DMS53 (cell line): Measurements from ENCODE around the gene TNFSF13B.
A peak's percentile ranks its signal among the peaks of the same experiment; 100 is the strongest.
"Not testable (repeated sequence)": the region's sequence is repeated elsewhere in the genome, so short reads cannot be mapped to it uniquely, and the experiment has no call there.

Source experiments
- DNase-seq: peaks from one replicate; lab custom pipeline; 2025; lab: John Stamatoyannopoulos, UW

Gene TNFSF13B, protein sequence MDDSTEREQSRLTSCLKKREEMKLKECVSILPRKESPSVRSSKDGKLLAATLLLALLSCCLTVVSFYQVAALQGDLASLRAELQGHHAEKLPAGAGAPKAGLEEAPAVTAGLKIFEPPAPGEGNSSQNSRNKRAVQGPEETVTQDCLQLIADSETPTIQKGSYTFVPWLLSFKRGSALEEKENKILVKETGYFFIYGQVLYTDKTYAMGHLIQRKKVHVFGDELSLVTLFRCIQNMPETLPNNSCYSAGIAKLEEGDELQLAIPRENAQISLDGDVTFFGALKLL

DNA sequence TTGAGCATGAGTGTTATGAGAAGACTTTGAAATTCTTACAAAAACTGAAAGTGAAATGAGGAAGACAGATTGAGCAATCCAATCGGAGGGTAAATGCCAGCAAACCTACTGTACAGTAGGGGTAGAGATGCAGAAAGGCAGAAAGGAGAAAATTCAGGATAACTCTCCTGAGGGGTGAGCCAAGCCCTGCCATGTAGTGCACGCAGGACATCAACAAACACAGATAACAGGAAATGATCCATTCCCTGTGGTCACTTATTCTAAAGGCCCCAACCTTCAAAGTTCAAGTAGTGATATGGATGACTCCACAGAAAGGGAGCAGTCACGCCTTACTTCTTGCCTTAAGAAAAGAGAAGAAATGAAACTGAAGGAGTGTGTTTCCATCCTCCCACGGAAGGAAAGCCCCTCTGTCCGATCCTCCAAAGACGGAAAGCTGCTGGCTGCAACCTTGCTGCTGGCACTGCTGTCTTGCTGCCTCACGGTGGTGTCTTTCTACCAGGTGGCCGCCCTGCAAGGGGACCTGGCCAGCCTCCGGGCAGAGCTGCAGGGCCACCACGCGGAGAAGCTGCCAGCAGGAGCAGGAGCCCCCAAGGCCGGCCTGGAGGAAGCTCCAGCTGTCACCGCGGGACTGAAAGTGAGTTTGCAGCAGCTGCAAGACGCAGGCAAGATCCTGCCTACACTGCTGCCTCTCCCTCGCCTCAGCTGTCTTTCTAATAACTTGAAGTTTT lies at the start of gene TNFSF13B:
Gene TNFSF13B (plus strand): TSS at position 118 of the 728 bp plus-strand sequence. CDS start 178 bp downstream, at position 296.
- no peak for DNase-seq

DNA sequence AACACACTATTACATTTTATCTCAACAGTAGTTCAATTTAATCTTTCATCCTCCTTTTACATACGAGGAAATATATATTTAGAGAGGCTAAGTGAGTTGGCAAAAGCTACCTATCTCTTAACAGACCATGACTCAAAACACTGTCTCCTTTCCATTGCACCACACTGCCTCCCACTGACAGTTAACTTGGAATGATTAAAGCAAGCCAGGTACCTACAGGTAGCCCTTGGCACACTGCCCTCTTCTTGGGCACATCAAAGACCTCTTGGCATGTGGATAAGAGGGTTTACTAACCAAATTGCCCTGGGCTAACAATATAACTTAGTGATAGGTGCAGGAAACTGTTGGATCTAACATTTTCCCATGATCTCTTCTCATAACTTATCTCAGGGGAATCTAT lies 49.5 kb upstream of the TNFSF13B start:
- DNase-seq: peak; percentile 34

DNA sequence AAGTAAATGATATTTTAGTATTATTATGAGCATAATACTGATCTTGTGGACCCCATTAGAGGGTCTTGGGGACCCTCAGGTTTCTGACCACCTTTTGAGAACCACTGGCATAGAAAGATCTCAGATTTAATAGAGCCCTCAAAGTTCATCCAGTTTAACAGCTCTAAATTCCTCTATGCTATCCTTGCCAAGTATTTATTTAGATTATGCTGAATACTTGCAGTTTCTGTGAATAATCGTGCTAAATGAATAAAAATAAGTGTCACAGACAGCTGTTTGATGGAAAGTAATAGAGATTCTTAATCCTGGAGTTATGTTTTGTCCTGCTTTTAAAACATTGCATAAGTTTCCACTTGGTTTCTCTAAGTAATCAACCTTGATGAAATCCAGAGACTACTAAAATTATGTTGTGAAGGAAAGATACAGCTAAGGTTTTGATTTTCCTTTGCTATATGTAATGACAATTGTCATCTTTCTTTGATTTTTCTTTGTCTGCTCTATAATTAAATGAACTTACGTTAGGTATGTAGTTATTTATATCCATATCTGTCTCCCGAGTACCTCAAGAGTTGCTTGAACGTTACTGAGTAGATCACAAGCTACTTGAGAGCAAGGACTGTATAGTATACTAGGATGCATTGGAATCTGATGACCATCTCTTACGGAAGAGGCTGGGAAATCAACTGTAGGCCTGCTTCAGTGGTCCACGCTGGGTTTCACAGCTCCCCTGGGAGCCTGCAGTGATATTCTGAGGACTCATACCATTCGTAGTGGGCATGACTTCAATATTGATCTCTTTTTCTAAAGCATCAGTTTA lies 45.6 kb upstream of the TNFSF13B start:
- DNase-seq: no peak

DNA sequence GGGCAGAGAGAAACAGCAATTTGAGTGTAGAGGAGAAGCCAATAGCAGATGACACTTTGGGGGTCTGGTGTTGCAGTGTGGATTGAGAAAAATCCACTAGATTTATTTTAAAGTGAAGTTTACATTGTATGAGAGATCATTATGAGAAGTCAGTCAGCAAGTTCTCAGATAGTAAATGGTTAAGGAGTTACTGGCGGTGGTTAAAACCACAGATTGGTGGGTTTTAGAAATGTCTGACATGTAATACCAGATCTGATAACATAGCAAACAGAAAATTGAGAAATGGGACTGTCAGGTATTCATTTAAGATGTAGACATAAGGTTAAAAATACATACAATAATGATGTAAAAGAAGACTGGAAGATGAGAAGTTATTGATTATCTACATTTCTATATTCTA lies 44.1 kb upstream of the TNFSF13B start:
- no peak for DNase-seq

DNA sequence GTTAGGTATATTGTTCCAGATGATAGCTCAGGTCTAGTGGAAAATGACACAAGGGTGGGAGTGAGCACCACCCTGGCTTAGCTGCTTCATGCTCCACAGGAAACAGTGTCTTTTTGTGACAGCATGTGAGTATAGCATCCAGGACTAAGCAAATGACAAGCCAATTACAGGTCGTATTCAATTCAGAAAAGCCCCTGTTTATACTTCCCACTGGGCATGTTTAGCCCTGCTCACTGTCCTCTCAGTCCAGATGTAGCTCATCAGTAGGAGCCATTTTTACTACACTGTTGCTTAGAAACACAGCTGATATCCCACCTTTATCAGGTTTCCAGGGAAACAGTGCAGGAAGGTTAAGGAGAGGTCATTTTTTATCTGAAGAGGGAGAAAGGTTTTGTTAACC lies 43.3 kb upstream of the TNFSF13B start:
- DNase-seq: peak; percentile 10

DNA sequence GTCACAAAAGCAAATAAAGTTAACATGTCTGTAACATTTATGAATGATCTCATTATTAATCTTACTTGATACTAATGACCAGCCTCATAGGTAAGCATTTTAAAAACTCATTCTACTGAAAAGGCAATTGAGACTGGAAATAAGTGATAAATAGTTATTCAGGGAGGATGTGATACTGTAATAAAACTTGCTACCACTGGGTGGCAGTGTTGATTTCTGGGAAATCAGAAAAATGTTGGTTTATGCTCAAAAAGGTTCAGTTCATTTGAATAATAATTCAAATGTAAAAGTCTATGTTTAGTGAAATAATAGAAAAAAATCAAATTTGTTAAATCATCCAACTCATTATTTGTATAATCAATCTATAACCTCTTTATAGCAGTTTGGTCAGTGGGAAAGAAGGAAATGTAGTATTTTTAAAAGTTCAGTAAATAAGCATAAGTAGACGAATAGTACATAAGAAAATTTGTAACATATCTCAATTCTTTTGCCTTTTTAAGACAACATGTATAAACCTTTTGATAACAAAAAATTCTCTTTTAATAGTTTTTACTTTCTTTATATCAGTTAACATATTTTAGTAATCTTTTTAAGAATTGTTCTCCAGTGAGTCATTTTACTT lies 41.8 kb upstream of the TNFSF13B start:
- DNase-seq: peak; percentile 28

DNA sequence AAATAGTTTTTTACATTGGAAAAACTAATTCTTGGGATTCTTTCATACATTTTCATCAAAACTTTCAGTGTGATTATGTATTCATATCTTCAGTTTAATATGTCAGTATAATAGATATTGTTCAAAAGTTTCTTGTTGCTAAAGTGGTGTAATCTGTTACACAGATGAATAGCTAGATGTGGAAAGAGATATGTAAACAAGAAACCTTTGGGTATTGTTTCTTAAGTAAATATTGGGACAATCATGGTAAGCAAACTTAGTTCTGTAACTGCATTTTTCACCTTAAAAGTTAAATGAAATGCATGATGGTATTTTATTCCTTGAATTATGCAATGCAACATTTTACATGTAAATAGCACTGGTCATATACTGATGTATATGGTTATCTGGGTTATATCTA lies 39.1 kb upstream of the TNFSF13B start:
- peak; percentile 0 for DNase-seq

DNA sequence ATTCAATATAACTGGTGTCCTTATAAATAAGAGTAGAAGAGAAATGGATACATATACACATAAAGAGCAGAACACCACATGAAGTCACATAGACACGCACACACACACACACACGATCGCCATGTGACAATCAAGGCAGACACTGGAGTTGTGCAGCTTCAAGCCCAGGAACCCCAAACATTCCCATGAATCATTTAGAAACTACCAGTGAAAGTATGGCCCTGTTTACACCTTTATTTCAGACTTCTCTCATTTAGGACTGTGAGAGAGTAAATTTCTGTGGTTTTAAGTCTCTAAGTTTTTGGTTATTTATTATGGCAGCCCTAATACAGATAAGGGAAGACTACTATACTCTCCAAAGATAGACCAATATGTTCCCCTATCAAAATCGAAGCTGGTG lies 20.4 kb upstream of the TNFSF13B start:
- no peak for DNase-seq

DNA sequence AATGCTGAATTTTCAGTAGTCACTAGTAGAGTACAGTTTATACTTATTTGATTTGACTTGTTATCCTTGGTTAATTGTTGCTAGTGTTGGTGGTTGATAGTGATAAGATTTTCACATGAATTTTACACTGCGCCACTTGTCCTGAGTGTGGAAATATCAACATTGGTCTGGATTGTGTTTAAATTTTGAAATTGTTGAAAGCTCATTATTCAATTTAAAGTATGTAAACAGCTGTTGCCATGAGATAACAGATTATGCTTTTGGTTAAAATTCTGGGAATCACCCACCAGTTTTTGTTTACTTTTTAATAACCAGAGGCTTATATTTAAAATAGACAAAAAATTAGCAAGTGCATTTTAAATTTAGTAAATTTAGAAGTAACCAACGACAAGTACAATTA lies 12.3 kb upstream of the TNFSF13B start:
- DNase-seq: no peak

DNA sequence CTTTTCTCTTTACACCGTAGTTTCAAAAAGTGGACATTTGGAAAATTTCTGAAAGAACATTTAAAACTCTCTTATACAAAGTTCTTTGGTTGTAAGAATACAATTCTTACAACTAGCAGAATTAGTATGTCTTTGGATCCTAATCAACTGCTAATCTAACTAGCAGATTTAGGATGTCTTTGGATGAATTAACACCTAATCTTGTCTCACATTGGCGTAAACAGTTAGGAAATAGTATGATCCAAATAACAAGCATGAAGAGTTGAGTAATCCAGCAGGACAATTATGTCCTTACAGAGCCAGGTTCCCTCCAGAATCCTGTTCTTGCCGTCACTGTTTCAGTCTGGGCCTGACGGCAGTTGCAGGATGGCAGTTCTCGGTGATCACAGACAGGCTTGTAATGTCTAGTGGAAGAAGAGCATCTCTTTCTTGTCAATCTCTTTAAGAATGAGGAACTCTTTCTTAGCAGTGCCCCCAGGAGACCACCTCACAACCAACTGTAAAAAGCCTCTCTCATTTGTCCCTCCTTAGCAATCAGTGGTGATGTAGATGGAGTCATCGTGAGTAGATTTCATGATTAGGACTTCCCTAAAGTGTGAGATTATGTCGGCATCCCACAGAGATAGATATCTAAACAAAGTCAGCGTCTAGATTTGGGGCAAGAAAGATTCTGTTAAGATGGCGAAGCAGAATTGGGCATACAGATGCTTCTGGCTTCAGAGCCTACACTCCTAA lies 5.7 kb upstream of the TNFSF13B start:
- no peak for DNase-seq

DNA sequence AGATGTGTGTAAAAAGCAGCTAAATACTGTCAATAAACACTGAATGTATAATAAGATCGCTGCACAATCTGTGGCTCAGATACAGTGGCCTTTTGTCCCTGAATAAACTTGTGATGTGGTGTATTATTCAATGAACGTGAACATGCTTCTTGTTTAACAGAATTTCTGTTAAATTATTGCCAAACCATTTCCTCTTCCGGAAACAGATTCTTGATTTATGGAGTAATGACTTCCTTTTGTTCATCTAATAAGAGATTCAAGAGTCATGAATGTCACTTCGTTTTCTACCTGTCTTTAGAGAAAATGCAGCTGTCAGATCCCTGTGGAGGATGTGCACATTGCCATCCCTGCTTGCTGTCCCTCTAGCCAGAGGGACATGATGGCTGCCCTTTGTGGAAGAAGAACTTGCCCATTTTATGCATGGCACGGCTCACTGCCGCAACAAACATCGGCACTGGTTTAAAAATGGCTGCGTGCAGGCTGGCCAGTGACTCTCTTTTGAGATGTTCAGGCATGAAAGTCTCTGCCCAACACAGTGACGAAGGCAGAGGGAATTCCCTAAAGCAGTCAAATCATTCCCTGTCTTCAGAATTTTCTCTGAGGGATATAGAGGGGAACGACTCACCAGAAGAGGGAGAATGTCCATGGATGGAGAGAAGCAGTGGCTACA lies 3.1 kb upstream of the TNFSF13B start:
- no peak for DNase-seq

DNA sequence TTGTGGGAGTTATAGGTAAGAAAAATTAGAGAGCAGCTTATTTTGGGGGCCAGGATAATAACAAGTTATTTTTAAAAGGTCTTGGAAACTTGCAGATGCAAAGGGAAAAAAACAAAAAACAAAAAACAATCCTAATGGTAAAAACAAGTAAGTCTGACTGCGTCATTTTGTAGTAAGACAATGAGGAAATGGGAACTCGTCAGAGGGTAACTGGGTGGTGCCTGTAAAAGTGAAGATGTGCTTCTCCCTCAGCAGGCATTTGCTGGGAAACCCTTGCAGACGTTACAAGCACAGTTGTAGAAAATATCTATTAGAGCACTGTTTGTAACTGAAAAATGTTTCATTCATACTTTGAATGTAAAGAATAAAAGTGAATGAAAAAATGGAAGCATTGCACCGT lies 2.2 kb upstream of the TNFSF13B start:
- no peak for DNase-seq

DNA sequence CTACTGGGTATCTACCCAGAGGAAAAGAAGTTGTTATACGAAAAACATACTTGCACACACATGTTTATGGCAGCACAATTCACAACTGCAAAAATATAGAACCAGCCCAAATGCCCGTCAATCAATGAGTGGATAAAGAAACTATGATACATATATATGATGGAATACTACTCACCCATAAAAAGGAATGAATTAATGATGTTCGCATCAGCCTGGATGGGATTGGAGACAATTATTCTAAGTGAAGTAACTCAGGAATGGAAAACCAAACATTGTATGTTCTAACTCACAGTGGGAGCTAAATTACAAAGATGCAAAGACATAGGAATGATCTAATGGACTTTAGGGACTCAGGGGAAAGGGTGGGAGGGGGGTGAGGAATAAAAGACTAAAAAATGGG lies 1.7 kb upstream of the TNFSF13B start:
- not testable (repeated sequence) for DNase-seq

DNA sequence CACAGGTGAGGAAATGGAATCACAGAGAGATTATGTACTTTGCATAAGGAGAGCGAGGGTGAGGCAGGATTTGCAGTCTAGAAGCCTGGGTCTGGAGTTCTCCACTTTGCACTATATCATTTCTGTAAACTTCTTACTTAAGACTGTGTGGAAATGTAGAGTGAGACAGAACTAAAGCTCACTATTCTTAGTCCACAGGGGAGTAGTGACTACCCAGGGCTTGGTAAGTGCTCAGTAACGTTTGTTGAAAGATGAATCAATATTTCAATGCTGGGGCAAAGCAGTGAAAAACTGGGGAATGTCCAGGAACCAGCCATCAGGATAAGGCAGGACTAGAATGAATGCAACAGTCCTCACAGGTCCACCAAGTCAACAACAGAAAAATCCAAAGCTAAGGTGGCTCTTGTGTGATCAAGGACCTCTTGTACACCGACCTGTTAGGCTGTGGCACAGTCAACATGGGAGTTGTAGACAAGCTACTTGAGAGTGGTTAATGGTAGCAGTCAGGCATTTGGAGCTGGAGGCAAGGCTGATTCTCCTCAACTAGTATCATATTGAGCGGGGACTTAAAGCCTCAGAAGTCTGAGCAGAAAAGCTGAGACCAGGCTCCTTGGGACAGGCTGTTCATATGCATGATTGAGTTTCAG lies 929 bp upstream of the TNFSF13B start:
- DNase-seq: peak; percentile 6

DNA sequence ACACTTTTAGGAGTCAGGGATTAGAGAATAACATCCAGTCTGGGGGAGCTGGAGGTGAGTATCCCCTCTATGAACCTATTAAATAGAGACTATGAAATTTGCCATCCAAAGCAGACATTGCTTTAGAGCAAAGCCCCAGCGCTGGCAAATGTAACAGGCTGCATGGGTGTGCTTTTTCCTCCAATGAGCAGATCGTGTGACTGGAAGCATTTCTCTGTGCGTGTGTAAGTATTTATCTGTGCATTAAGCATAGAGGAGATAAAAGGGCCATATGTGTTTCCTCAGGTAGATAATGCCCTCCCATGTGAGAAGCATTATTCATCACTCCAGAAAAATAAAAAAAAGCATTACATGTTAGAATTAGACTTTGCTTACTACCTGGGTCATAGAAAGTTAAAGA lies 924 bp downstream of the TNFSF13B start:
- DNase-seq: no peak

DNA sequence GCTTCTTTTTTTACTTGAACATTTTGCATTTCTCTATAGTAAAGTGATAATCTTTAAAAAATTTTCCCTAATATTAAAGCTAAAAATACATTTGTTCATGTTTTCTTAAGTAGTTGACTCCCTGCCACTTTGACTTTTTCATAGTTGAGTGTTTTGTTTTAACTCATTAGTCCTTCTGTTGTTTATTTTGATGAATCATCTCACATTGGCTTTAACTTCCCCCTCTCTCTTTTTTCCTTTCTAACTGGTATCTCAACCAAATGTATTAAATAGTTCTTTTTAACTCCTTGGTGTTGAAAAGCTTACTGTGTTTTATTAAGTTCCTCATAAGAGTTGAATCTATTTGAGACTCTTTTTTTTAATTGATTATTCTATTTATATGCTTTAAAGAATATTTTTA lies 2.8 kb downstream of the TNFSF13B start:
- peak; percentile 19 for DNase-seq

DNA sequence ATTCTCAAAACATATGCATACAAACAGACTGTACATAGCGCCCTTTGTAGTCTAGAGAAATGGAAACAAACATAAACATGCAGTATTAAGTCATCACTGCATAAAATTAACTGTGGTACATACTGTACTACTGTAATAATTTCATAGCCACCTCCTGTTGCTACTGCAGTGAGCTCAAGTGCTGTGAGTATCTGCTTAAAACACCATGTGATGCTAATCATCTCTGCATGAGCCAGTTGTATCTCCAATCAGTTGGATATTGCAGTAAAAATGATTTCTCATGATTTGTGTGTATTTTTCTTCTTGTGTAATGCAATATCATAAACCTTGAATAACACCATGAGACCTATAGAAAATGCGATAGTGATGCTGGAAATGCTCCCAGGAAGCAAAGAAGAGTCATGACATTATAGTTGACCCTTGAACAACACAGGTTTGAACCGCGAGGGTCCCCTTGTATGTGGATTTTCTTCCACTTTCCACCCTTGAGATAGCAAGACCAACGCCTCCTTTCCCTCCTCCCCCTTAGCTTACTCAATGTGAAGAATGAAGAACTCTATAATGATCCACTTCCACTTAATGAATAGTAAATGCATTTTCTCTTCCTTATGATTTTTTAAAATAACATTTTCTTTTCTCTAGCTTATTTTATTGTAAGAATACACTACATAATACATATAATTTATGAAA lies 4.1 kb downstream of the TNFSF13B start:
- DNase-seq: no peak

DNA sequence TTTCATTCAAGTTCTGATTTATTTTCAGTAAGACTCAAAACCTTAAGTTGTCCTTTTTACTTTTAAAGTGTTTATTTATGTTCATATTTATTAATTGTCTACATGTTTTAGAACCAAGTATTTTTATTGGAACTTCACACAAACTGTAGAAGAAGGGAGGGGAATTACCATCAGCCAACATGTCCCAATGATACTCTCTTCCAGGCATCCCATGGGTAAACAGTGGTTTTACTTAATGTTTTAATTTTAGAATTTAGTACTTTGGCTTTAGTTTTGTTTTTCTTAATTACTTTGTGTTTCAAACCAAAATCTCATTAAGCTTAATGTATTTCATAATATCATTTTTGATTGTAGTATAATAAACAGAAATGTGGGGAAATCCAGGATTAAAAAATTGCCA lies 5.2 kb downstream of the TNFSF13B start:
- DNase-seq: no peak

DNA sequence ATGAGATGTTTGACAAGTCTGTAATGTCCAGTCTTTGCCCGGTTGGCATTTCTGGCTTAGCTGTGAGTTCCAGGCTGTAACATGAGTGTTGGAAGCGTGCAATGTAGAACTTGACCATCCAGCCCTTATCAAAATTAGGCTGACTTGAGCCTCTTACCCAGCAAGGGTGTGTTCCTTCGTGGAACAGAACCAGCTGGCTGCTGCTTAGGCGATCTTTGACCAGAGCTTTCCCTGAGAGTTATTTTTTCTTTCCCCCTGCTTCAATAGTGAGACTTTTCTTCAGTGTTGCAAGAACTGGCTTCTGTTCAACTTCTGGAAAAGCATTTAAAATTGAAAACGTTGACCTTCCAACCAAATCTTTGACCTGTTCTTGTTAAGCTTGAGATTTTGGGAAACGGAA lies 6.5 kb downstream of the TNFSF13B start:
- DNase-seq: no peak

DNA sequence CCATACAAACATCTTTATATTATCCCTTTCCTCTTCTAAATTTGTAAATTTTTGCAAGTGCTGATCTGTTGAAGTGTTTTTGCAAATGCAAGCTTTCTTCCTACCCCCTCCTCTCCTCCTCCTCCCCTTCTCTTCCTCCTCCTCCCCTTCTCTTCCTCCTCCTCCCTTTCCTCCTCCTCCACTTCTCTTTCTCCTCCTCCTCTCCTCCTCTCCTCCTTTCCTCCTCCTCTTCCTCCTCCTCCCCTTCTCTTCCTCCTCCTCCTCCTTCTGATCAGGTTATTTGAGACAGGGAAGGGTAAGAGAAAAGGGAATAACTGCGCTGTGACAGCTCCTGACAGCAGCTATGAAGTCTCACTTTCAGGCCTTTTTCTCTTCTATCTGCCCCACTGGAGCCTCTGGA lies 8.9 kb downstream of the TNFSF13B start:
- DNase-seq: no peak
